ENCODE data around the gene DDX47. TPM values are rescaled to one million over a fixed set of nuclear protein-coding genes. Genes with fewer than 3 reads are reported as not detected.

DDX47 gene
- total RNA-seq, 4 donors from 2014 or later: 32.6 to 70.9 (median 36.5) TPM

DNA sequence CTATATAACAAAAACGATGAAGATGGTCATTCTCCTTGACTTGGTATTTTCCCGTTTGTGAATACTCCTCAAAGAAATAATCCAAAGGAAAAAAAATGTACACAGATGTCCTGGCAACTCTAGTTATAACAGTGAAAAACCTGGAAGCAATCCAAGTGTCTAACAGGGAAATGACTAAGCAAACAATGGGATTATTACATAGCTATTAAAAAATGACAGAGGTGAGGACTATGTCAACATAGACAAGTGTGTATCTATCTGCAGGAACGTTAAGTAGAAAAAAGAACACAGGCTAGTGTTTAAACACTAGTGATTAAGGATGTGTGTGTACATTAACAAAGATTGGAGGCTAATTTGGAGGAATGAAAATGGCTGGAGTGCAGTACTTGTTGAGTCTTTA is 33.6 kb upstream of the DDX47 start:
- TF ChIP-seq, protein P1, sequence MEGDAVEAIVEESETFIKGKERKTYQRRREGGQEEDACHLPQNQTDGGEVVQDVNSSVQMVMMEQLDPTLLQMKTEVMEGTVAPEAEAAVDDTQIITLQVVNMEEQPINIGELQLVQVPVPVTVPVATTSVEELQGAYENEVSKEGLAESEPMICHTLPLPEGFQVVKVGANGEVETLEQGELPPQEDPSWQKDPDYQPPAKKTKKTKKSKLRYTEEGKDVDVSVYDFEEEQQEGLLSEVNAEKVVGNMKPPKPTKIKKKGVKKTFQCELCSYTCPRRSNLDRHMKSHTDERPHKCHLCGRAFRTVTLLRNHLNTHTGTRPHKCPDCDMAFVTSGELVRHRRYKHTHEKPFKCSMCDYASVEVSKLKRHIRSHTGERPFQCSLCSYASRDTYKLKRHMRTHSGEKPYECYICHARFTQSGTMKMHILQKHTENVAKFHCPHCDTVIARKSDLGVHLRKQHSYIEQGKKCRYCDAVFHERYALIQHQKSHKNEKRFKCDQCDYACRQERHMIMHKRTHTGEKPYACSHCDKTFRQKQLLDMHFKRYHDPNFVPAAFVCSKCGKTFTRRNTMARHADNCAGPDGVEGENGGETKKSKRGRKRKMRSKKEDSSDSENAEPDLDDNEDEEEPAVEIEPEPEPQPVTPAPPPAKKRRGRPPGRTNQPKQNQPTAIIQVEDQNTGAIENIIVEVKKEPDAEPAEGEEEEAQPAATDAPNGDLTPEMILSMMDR (IDR thresholded peaks at IDR 0.05; ENCODE audit: low read depth): no peak

DNA sequence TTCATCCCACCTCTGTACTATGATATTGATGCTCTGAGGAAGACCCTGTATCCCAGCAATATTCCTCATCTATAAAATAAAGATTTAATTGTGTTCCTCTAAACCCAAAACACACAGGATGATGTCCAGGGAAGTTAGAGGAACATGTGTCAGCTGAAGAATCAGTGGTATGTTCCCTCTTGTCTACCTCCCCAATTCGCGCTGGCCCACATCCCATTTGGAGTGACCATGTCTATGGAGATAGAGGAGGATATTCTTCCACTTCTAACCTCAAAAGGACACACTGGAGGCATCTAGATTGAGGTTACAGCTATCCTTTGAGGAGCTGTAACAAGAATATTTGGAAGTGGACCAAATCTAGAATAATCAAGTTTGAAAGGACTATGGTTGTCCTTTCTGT is 29.0 kb upstream of the DDX47 start:
- TF ChIP-seq, protein P1 (IDR thresholded peaks at IDR 0.05; ENCODE audit: low read depth): no peak

DNA sequence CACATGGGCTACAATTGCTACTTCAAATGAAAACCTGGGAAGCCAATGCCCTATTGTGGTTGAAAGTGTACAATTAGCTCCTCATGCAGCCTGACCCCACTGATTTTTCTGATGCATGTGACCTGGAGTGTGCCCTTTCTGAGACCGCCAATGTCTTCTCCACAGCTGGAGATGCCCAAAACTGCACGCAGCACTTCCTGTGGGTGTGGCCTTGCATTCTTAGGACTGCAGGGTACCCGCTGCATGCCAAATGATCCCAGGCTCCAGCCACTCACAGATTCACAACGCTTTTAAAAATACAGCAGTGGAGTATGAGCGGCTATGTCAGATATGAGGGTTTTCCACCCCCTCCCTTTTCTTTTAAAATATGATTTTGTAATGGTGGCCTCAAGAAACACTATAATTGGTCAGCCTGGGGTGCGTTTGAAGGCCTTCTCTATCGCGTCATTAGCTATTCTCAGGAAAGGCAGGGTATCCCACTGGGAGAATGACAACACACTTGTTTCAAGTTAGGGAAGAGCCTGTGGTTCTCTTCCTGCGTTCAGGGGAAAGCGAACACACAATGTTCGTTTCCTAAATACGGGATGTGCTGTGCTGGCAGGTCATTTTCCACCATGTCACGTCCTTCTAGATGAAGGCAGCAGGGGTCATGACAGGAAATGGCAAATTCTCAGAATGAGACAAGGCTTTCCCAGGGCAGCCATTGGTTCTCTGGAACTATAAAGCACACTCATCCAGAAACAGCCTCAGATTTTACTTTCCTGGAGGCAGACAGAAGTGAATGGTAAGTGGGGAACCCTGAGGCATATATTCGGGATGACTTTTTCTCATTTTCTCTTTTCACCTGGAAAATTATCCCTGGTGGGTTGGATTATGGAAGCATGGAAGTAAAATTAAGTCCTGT is 28.0 kb upstream of the DDX47 start, which contains the start of gene APOLD1:
Gene APOLD1 (plus strand): TSS at position 749 of the 904 bp plus-strand sequence. CDS start 33 bp downstream, at position 782.
- TF ChIP-seq, protein P1 (IDR thresholded peaks at IDR 0.05; ENCODE audit: low read depth): no peak

DNA sequence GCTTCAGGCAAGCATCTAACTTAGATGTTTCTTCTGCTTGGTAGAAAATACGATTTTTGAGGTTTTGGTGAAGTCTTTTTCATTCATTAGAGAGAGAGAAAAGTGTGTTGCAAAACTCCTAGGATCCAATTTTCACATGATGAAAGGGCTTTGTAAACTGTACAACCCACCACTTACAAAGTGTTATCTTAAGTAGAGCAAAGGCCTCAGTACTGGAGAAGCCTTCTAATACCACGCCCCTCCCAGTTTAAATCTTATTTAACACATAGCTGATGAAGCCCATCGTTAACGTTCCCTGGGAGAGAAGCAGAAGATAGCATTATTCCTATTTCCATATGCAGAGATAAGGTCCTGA is 26.8 kb upstream of the DDX47 start:
- TF ChIP-seq, protein P1 (IDR thresholded peaks at IDR 0.05; ENCODE audit: low read depth): no peak

DNA sequence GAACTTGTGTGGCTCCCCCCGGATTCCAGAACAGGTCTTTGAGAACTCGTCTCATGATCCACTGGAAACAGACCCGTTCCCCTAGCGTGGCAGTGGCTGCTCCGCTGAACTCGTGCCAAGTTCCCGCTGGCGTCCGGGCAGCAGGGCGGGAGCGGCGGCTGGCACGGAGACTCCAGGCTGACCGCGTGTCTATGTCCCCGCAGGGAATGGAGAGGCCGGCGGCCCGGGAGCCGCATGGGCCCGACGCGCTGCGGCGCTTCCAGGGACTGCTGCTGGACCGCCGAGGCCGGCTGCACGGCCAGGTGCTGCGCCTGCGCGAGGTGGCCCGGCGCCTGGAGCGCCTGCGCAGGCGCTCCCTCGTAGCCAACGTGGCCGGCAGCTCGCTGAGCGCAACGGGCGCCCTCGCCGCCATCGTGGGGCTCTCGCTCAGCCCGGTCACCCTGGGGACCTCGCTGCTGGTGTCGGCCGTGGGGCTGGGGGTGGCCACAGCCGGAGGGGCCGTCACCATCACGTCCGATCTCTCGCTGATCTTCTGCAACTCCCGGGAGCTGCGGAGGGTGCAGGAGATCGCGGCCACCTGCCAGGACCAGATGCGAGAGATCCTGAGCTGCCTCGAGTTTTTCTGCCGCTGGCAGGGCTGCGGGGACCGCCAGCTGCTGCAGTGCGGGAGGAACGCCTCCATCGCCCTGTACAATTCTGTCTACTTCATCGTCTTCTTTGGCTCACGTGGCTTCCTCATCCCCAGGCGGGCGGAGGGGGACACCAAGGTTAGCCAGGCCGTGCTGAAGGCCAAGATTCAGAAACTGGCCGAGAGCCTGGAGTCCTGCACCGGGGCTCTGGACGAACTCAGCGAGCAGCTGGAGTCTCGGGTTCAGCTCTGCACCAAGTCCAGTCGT is 26.2 kb upstream of the DDX47 start:
- TF ChIP-seq, protein P1 (IDR thresholded peaks at IDR 0.05; ENCODE audit: low read depth): no peak

DNA sequence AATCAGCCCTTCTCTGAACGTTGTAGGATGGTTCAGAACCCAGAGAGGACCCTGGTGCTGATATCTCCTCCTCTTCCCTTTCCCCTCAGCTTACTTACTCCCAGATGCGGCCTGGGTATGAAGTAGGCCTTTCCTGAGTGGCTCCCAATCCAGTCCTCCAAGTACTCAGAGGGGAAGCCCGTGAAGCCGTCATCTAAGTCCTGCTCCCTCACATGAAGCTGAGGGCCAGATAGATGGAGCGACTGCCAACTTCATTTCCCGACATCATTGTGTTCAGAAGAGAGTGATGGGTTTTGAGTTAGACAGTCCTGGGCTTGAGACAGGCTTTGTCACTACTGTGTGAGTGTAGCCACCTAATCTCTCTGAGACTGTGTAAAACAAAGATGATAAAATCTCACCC is 25.0 kb upstream of the DDX47 start:
- TF ChIP-seq, protein P1 (IDR thresholded peaks at IDR 0.05; ENCODE audit: low read depth): no peak
